Coronary artery (tissue), 2 donors: ENCODE results near the gene OR4K13.

Source experiments
- DNase-seq: peaks from one replicate; pipeline ENCODE4 v3.0.0-alpha.2; 2017; ENCODE audit warnings: low spot score
- H3K27ac ChIP-seq, 2 donors: fragments of 200-600 bp; sonication (generic); one replicate each; pipeline ENCODE4 v1.5.1; 2016 to 2019
- H3K4me3 ChIP-seq: fragments of 200-600 bp; sonication (generic); 2 replicates; pipeline ENCODE4 v1.5.1; 2016; ENCODE audit warnings: mild to moderate bottlenecking, moderate library complexity
- CTCF ChIP-seq: fragments of 200-600 bp; sonication (generic); IDR thresholded peaks from one replicate; pipeline ENCODE4 v1.5.1; 2019; ENCODE audit warnings: antibody characterized with exemption

The OR4K13 gene

GRCh38 chr14:20008156-20008555, 27.7 kb downstream of the OR4K13 start:
- Histone ChIP-seq H3K4me3 (no peak overlapping the region), H3K27ac (no peak overlapping the region)
- no peak for DNase-seq
- TF ChIP-seq CTCF: no peak

- Histone ChIP-seq H3K4me3 (no peak overlapping the region), H3K27ac (no peak overlapping the region)
- no peak for DNase-seq
- no peak for TF ChIP-seq CTCF
These were observed 33.5 kb downstream of the OR4K13 start for GRCh38 chr14:20002319-20002718.

GRCh38 chr14:20001863-20002262, 34.0 kb downstream of the OR4K13 start, which contains the start of gene OR4Q2:
Gene OR4Q2 (plus strand): TSS chr14:20002163.
- DNase-seq: no peak
- H3K27ac ChIP-seq: no peak within 1 kb of the TSS
- TF ChIP-seq CTCF: no peak

GRCh38 chr14:19993438-19993837, 42.4 kb downstream of the OR4K13 start:
- Histone ChIP-seq H3K27ac (no peak overlapping the region), H3K4me3 (no peak overlapping the region)
- no peak for TF ChIP-seq CTCF
- no peak for DNase-seq

More at GRCh38 chr14:20001863-20002262, 34.0 kb downstream of the OR4K13 start, which contains the start of gene OR4Q2:
- H3K4me3 ChIP-seq: no peak within 1 kb of the TSS
